ACC112 (cell line): ENCODE measurements around the gene FOCAD.

Experiments used
- H2AFZ ChIP-seq: fragments of 200-600 bp; sonication (generic); one replicate; pipeline ENCODE4 v1.6.0; 2017; ENCODE audit warnings: antibody characterized with exemption, low read length; ENCODE audit not compliant: unreplicated experiment
- H3K27ac ChIP-seq: fragments of 200-600 bp; sonication (generic); 2 replicates; pipeline ENCODE4 v1.5.1; 2014; ENCODE audit warnings: low read depth, mild to moderate bottlenecking, antibody characterized with exemption, low read length, moderate library complexity
- H3K27me3 ChIP-seq: fragments of 200-600 bp; sonication (generic); 2 replicates; pipeline ENCODE4 v1.6.1; 2014; ENCODE audit warnings: mild to moderate bottlenecking, antibody characterized with exemption, low read length, moderate library complexity, mixed read lengths; ENCODE audit not compliant: insufficient read depth
- H3K36me3 ChIP-seq: fragments of 200-600 bp; sonication (generic); 2 replicates; pipeline ENCODE4 v1.6.1; 2016; ENCODE audit warnings: mild to moderate bottlenecking, antibody characterized with exemption, low read length, moderate library complexity, mixed read lengths; ENCODE audit not compliant: insufficient read depth
- H3K4me1 ChIP-seq: fragments of 200-600 bp; sonication (generic); one replicate; pipeline ENCODE4 v1.6.1; 2016; ENCODE audit warnings: low read length, mixed read lengths; ENCODE audit not compliant: insufficient read depth, unreplicated experiment, control insufficient read depth
- H3K4me3 ChIP-seq: fragments of 200-600 bp; sonication (generic); 2 replicates; pipeline ENCODE4 v1.5.1; 2014; ENCODE audit warnings: mild to moderate bottlenecking, low read depth, low read length
- H3K79me2 ChIP-seq: fragments of 200-600 bp; sonication (generic); one replicate; pipeline ENCODE4 v1.6.0; 2016; ENCODE audit warnings: low read length; ENCODE audit not compliant: control insufficient read depth, unreplicated experiment, insufficient read depth

Gene FOCAD

DNA sequence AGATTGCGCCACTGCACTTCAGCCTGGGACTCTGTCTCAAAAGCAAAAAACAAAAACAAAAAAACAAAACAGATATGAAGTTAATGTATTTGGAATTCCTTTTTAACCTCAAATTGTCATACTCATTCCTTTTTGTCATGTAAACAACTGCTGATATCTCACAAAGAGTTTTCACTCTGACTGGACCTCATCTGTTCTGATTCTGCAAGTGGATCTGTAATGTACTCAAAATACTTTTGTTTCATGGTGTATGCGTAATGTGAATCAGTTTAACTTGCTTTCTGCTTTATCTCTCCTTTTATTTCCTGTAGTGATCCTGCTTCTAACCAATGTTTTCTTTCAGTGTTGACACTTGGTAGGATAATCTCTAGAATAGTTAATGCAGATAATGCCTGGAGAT lies 106.7 kb downstream of the FOCAD start:
- no peaks in the 10 kb centered on the region for H3K79me2 ChIP-seq
- H3K27ac ChIP-seq: no peak overlapping the region
- no peaks in the 10 kb centered on the region for H3K4me1 ChIP-seq
- no peak overlapping the region for H2AFZ ChIP-seq
- no peaks in the 10 kb centered on the region for H3K27me3 ChIP-seq
- no peak overlapping the region for H3K4me3 ChIP-seq
- peaks cover 9% of the 10 kb centered on the region; the same call in 1 of the 2 replicates for H3K36me3 ChIP-seq

DNA sequence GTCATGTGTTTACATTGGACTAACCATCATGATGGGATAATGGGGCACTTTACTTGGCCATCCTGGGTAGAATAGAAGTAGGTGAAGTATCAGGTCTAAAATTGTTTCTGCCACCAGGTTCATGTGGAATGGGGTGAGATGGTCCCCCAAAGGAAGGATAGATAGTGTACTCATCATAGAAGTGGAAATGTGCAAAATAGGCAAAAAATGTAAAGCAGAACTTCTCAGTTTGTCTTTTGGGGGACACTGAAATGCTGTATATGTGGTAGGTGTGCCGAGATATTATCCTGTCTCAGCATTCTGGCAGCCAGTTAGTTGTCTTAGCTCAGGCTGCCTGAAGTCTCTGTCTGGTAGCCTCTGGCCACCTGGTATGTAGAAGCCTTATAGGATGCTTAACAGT lies 107.6 kb downstream of the FOCAD start:
- Histone ChIP-seq H3K27ac (no peak overlapping the region), H3K79me2 (no peaks in the 10 kb centered on the region), H3K4me1 (no peaks in the 10 kb centered on the region)

DNA sequence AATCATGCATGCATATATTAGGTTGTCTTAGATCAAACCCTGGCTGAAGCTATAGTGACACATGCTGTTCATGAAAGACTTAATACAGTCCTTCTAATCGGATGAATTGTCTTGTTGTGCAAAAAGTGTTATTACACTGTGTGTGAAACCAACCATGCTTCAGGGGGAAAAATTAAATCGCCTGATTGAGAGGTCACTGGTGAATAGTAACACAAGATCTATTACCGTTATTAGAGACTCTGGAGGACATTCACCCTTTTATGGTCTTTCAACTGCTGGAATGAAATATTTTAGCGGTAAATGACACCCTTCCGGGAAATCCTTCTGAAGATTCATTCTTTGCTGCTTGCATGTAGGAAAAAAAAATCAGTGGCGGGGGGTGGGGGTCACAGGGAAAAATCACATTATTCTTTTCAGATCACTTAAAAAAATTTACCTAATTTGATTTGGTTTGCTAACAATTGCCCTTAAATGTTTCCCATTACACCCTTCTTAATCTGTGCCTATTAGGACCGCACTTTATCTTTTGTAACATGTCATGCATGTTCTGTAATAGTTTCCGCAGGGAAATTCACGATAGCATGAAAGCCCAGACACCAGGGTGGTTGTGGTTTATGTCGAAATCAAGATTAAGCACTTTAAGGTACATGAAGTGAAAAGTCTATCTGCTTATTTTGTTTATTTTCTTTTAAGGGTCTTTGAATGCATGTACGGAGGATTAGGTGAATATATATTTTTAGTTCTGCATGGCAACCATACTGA lies 120.6 kb downstream of the FOCAD start:
- no peak overlapping the region for H2AFZ ChIP-seq
- no peak overlapping the region for H3K4me3 ChIP-seq
- no peaks in the 10 kb centered on the region for H3K79me2 ChIP-seq
- H3K4me1 ChIP-seq: no peaks in the 10 kb centered on the region
- H3K27me3 ChIP-seq: no peaks in the 10 kb centered on the region
- no peaks in the 10 kb centered on the region for H3K36me3 ChIP-seq
- no peak overlapping the region for H3K27ac ChIP-seq

More for the DNA sequence above, 107.6 kb downstream of the FOCAD start:
- Histone ChIP-seq H2AFZ (no peak overlapping the region), H3K4me3 (no peak overlapping the region), H3K36me3 (peaks cover 9% of the 10 kb centered on the region; the same call in 1 of the 2 replicates), H3K27me3 (no peaks in the 10 kb centered on the region)

DNA sequence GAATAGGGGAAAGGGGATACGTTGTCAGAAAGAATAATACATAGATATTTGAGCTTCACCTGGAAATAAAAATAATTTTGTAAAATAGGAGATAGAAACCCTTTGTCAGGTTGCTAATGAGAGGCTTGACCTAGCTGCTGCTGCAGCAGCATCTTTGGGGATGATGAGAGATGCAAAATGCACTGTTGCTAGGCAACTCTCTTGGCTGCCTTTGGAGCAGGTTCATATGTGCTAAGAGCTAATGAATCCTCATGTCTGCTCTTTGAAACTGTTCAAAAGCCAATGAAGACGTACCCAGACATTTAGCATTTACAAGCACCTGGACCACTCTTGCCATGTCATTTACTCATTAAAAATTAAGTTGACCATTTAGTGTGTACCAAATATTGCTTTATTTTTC lies 121.7 kb downstream of the FOCAD start:
- Histone ChIP-seq H3K79me2 (no peaks in the 10 kb centered on the region), H3K27ac (no peak overlapping the region), H2AFZ (no peak overlapping the region), H3K4me3 (no peak overlapping the region), H3K36me3 (no peaks in the 10 kb centered on the region), H3K27me3 (no peaks in the 10 kb centered on the region), H3K4me1 (no peaks in the 10 kb centered on the region)

DNA sequence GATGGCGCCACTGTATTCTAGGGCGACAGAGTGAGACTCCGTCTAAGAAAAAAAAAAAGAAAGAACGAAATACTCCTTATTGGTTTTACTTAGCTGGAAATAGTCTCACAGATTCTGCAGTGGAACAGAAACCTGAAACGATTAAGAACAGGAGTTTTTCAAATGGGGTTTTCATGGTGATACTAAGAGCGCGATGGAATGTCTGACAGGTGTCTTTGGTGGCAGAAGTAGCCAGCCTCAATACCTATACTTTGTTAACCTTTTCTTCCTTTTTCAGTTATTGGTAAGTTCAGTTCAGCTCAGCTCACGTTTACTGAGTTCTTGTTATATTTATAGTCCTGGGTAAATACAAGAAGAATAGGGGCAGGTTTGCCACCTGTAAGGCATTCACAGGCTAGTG lies 123.9 kb downstream of the FOCAD start:
- no peaks in the 10 kb centered on the region for H3K4me1 ChIP-seq
- H3K36me3 ChIP-seq: no peaks in the 10 kb centered on the region
- no peak overlapping the region for H3K27ac ChIP-seq
- H3K4me3 ChIP-seq: no peak overlapping the region
- H3K27me3 ChIP-seq: no peaks in the 10 kb centered on the region
- H2AFZ ChIP-seq: no peak overlapping the region
- no peaks in the 10 kb centered on the region for H3K79me2 ChIP-seq

DNA sequence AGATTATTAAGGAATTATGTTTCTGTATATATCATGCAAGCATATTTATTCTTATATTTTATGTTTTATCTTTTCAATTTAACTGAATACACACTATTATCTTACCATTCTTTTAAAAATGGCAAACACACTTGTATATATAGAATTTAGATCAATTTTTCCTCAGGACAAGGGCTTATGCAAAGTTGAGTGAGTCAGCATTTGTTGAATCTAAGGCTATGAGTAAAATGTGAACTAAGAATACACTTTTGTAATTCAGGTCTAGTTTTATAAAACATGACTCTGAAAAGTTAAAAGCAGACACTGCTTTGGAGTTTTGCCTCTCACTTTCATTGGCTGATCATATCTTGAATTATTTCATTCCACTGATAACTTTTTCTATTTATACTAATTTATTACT lies 127.8 kb downstream of the FOCAD start:
- Histone ChIP-seq H3K36me3 (no peaks in the 10 kb centered on the region), H3K4me1 (no peaks in the 10 kb centered on the region), H2AFZ (no peak overlapping the region), H3K79me2 (no peaks in the 10 kb centered on the region), H3K4me3 (no peak overlapping the region), H3K27ac (no peak overlapping the region), H3K27me3 (no peaks in the 10 kb centered on the region)

DNA sequence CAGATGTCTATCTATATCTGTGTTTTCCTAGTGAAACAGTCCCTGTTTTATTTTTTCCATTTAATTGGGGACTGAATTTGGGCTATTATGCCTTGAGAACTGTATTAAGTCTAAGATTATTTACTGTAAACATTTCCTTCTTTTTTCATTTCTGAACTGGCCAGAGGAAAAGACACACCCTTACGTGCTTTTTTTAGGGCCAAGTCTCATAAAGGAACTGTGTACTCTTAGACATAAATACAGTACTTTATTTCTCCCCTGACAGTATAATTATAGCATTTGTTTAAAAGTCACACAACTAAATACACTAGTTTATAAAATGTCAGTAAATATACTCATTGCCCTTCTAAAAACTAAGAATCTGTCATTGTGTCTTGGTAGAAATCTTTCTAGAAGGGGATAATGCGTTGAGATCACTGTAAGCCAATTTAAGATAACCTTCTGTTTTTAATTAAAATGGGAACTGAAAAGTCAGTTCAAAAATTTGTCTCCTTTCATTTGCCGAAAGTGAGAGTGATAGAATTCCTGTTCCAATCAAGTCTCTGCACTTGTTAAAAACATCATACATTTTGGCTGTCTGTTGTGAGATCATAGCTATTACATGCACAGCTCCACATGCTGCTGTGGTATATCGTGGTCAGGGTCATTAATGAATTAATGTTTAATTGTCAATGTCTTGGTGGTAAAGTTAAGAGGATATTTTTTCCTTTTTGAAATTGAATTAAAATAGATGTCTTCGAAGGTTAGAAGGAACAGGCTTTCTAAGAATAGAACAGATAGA lies 132.1 kb downstream of the FOCAD start:
- Histone ChIP-seq H3K79me2 (no peaks in the 10 kb centered on the region), H2AFZ (no peak overlapping the region), H3K4me3 (no peak overlapping the region), H3K4me1 (no peaks in the 10 kb centered on the region), H3K36me3 (no peaks in the 10 kb centered on the region), H3K27ac (no peak overlapping the region), H3K27me3 (no peaks in the 10 kb centered on the region)

DNA sequence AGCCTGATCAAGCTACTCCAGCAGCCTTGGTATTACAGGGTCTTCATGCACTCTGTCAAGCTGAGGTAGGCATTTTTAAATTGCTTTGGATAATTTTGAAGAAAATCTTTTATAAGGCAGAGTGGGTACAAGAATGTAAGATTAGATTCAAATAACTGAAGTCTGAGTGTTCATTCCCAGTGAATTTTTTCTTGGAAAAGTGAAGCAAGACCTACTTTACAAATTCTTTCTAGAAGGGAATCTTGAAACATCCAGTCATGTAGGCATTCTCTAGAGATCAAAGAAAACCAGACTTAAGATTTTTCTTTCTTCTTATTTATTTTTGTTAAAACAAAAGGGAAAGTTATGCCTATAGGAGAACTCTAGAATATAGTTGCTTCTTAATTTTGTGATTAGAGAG lies 139.0 kb downstream of the FOCAD start:
- H3K79me2 ChIP-seq: no peaks in the 10 kb centered on the region
- H3K36me3 ChIP-seq: no peaks in the 10 kb centered on the region
- no peak overlapping the region for H3K4me3 ChIP-seq
- no peaks in the 10 kb centered on the region for H3K4me1 ChIP-seq
- H3K27ac ChIP-seq: no peak overlapping the region
- no peak overlapping the region for H2AFZ ChIP-seq
- no peaks in the 10 kb centered on the region for H3K27me3 ChIP-seq

DNA sequence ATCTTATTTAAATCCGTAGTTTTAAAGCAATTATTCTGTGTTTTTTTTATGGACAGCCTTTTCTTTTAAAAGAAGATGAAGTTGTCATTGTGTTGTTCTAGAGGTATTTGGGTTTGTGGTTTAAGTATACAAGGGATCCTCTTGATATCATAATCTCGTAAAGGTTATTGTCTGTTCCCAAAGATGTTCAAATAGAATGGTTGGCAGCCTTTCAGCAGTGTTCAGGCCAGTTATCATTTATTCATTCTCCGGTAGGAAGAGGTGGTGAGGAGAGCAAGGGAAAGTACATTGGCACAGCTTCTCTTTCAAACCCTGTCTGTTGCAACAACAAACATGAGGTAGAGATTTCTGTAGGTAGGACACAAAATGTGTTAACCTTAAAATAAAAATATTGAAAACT lies 147.0 kb downstream of the FOCAD start:
- H3K36me3 ChIP-seq: no peaks in the 10 kb centered on the region
- H3K79me2 ChIP-seq: no peaks in the 10 kb centered on the region
- no peak overlapping the region for H2AFZ ChIP-seq
- H3K27me3 ChIP-seq: no peaks in the 10 kb centered on the region
- H3K4me1 ChIP-seq: peaks cover 12% of the 10 kb centered on the region
- no peak overlapping the region for H3K4me3 ChIP-seq
- no peak overlapping the region for H3K27ac ChIP-seq

DNA sequence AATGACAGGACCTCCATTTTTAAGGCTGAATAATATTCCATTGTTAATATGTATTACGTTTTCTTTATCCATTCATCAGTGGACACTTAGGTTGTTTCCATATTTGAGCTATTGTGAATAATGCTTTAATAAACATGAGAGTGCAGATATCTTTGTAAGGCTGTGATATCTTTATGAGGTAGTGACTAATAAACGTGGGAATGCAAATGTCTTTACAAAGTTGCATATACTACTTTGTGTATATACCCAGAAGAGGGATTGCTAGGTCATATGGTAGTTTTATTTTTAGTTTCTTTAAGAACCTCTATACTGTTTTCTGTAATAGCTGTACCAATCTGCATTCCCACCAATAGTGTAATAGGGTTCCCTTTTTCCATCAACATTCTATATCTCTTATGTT lies 148.7 kb downstream of the FOCAD start:
- Histone ChIP-seq H3K79me2 (no peaks in the 10 kb centered on the region), H3K4me1 (peaks cover 18% of the 10 kb centered on the region), H3K36me3 (no peaks in the 10 kb centered on the region)

More for the DNA sequence above, 148.7 kb downstream of the FOCAD start:
- no peak overlapping the region for H3K4me3 ChIP-seq
- no peak overlapping the region for H2AFZ ChIP-seq
- no peaks in the 10 kb centered on the region for H3K27me3 ChIP-seq
- no peak overlapping the region for H3K27ac ChIP-seq
